Measurements from ENCODE around the gene MAK.

DNA sequence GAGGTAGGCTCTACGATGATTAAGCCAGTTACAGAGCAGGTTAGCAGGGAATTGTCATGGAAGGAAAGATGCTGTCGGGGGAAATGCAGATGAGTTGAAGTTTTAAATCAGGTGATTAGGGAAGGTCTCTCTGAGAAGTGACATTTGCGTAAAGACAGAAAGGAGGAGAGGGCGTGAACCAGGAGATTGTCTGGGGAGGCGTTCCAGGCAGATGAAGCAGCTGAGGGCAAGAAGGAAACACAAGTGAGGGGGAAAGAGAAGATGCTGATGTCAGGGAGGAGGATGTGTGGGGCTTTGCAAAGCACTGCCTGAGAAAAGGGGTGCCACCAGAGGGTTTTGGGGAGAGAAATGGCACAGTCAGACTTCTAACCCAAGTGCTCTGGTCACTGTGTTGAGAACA lies 93.2 kb downstream of the MAK start:
- TF ChIP-seq, protein P1, sequence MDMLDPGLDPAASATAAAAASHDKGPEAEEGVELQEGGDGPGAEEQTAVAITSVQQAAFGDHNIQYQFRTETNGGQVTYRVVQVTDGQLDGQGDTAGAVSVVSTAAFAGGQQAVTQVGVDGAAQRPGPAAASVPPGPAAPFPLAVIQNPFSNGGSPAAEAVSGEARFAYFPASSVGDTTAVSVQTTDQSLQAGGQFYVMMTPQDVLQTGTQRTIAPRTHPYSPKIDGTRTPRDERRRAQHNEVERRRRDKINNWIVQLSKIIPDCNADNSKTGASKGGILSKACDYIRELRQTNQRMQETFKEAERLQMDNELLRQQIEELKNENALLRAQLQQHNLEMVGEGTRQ (IDR thresholded peaks at IDR 0.05): no peak
- no peak for TF ChIP-seq CTCF (IDR thresholded peaks at IDR 0.05)
- TF ChIP-seq POLR2A (IDR thresholded peaks at IDR 0.05; ENCODE audit: low read length): no peak
- no peak for TF ChIP-seq RAD21 (conservative IDR thresholded peaks at IDR 0.05 in 1 of 2, IDR thresholded peaks at IDR 0.05 in 1 of 2)
- TF ChIP-seq GATA3 (IDR thresholded peaks at IDR 0.05; ENCODE audit: borderline replicate concordance): no peak
- no peak for TF ChIP-seq REST (IDR thresholded peaks at IDR 0.05)
- TF ChIP-seq, protein P2, sequence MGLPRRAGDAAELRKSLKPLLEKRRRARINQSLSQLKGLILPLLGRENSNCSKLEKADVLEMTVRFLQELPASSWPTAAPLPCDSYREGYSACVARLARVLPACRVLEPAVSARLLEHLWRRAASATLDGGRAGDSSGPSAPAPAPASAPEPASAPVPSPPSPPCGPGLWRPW (IDR thresholded peaks at IDR 0.05): no peak
- no peak for TF ChIP-seq BHLHE40 (IDR thresholded peaks at IDR 0.05; ENCODE audit: low read depth, low read length)
- TF ChIP-seq, protein P3, sequence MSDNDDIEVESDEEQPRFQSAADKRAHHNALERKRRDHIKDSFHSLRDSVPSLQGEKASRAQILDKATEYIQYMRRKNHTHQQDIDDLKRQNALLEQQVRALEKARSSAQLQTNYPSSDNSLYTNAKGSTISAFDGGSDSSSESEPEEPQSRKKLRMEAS (IDR thresholded peaks at IDR 0.05): no peak
- no peak for TF ChIP-seq EP300 (IDR thresholded peaks at IDR 0.05)
- TF ChIP-seq EHF (CRISPR knock-in tag; IDR thresholded peaks at IDR 0.05): no peak
- TF ChIP-seq CBX8 (IDR thresholded peaks at IDR 0.05): no peak
